ENCODE measurements around the gene NAP1L1. TPM values are rescaled to one million over a fixed set of nuclear protein-coding genes. Genes with fewer than 3 reads are reported as not detected.

NAP1L1 gene
- total and polyA plus RNA-seq, 2 experiments from 2014 or later: 658 to 996 TPM

- peak; percentile 57 for DNase-seq (ENCODE audit: low spot score)
- Mint-ChIP-seq H3K27ac (no peak overlapping the region), H3K27me3 (ENCODE audit: insufficient read depth, low read depth, poor library complexity) (peaks cover 3% of the 10 kb centered on the region), H3K4me1 (peaks cover 30% of the 10 kb centered on the region), H3K36me3 (ENCODE audit: low read depth) (peaks cover 10% of the 10 kb centered on the region), H3K9me3 (peaks cover 11% of the 10 kb centered on the region), H3K4me3 (no peak overlapping the region)
- H3K36me3 ChIP-seq (ENCODE audit: insufficient read depth): no peaks in the 10 kb centered on the region
- peaks cover 22% of the 10 kb centered on the region; the same call in 1 of the 2 replicates for H3K4me1 ChIP-seq (ENCODE audit: insufficient read depth)
- H3K4me2 ChIP-seq: no peak overlapping the region
- H3K27ac ChIP-seq (ENCODE audit: low read depth): peak overlapping the region; percentile 62; the same call in 1 of the 2 replicates
- H3K9me2 ChIP-seq (ENCODE audit: insufficient read depth): peaks cover 8% of the 10 kb centered on the region; the same call in 1 of the 2 replicates
- TF ChIP-seq EZH2phosphoT487 (IDR thresholded peaks at IDR 0.05; ENCODE audit: unreplicated experiment): no peak
- TF ChIP-seq EZH2 (IDR thresholded peaks at IDR 0.05; ENCODE audit: low read depth, unreplicated experiment): no peak
- no peak for TF ChIP-seq STAT1 (IDR thresholded peaks at IDR 0.05; ENCODE audit: unreplicated experiment)
- TF ChIP-seq ZNF462 (CRISPR knock-in tag; IDR thresholded peaks at IDR 0.05): no peak
- no peak overlapping the region for H3K4me3 ChIP-seq
- no peaks in the 10 kb centered on the region for H3K79me2 ChIP-seq (replicated peaks; ENCODE audit: insufficient read depth)
- no peaks in the 10 kb centered on the region for H4K20me1 ChIP-seq (replicated peaks; ENCODE audit: insufficient read depth)
- H3K27me3 ChIP-seq (ENCODE audit: insufficient read depth): no peaks in the 10 kb centered on the region
- H2AFZ ChIP-seq: peak overlapping the region; percentile 70; the same call in 1 of the 2 replicates
- ATAC-seq: peak; percentile 72
- no peaks in the 10 kb centered on the region for H3F3A ChIP-seq (replicated peaks; ENCODE audit: low read depth)
Observed at GRCh38 chr12:76007640-76008039, 76.8 kb downstream of the NAP1L1 start.
